HG03039 (cell line): ENCODE results near the gene NIPA2.
A peak's percentile ranks its signal among the peaks of the same experiment; 100 is the strongest.
"Not testable (repeated sequence)": the region's sequence is repeated elsewhere in the genome, so short reads cannot be mapped to it uniquely, and the experiment has no call there.

ENCODE experiments used
- ATAC-seq: cut with Tn5 transposase; IDR thresholded peaks from one replicate; pipeline ENCODE4 v1.9.1; 2021; ENCODE audit warnings: mild to moderate bottlenecking, moderate library complexity; ENCODE audit not compliant: unreplicated experiment

The NIPA2 gene

GRCh38 chr15:22838292-22839042 lies at the start of gene NIPA2:
Gene NIPA2, plus strand, starts transcription at chr15:22838666. Its CDS starts 13,066 bp downstream, at chr15:22851732.
- ATAC-seq, result peak; percentile 80

- no peak for ATAC-seq
These were observed 44.4 kb upstream of the NIPA2 start for GRCh38 chr15:22794063-22794462.

- ATAC-seq, result no peak
These were observed 43.8 kb upstream of the NIPA2 start for GRCh38 chr15:22794621-22795167.

- no peak for ATAC-seq
These were observed 43.0 kb upstream of the NIPA2 start for GRCh38 chr15:22795206-22796063.

- no peak for ATAC-seq
These were observed 42.4 kb upstream of the NIPA2 start for GRCh38 chr15:22796079-22796478.

GRCh38 chr15:22799902-22800301 lies 38.6 kb upstream of the NIPA2 start:
- no peak for ATAC-seq

GRCh38 chr15:22803006-22803405 lies 35.5 kb upstream of the NIPA2 start:
- ATAC-seq, result not testable (repeated sequence)

GRCh38 chr15:22806156-22806555 lies 32.3 kb upstream of the NIPA2 start:
- no peak for ATAC-seq

- no peak for ATAC-seq
These were observed 31.8 kb upstream of the NIPA2 start for GRCh38 chr15:22806664-22807063.

- ATAC-seq, result not testable (repeated sequence)
These were observed 30.6 kb upstream of the NIPA2 start for GRCh38 chr15:22807831-22808230.

- ATAC-seq, result no peak
These were observed 30.2 kb upstream of the NIPA2 start for GRCh38 chr15:22808240-22808639.

GRCh38 chr15:22808761-22809280 lies 29.6 kb upstream of the NIPA2 start:
- ATAC-seq, result no peak

GRCh38 chr15:22810033-22810852 lies 28.2 kb upstream of the NIPA2 start:
- no peak for ATAC-seq

GRCh38 chr15:22810853-22811338 lies 27.6 kb upstream of the NIPA2 start:
- ATAC-seq, result no peak

- ATAC-seq, result no peak
These were observed 26.8 kb upstream of the NIPA2 start for GRCh38 chr15:22811640-22812039.

GRCh38 chr15:22813844-22814243 lies 24.6 kb upstream of the NIPA2 start:
- no peak for ATAC-seq

GRCh38 chr15:22815766-22816165 lies 22.7 kb upstream of the NIPA2 start:
- ATAC-seq, result no peak

GRCh38 chr15:22819651-22820050 lies 18.8 kb upstream of the NIPA2 start:
- no peak for ATAC-seq

GRCh38 chr15:22823495-22824128 lies 14.9 kb upstream of the NIPA2 start:
- no peak for ATAC-seq

- ATAC-seq, result no peak
These were observed 11.3 kb upstream of the NIPA2 start for GRCh38 chr15:22827125-22827524.
